Epithelial cell of esophagus (primary cell): Measurements from ENCODE around the gene BAZ1A.

ENCODE experiments used
- DNase-seq: peaks from one replicate; pipeline ENCODE4 v3.0.0; 2010; ENCODE audit warnings: low read depth
- H3K4me3 ChIP-seq: 2 replicates; pipeline ENCODE4 v1.5.1; 2011; ENCODE audit warnings: mild to moderate bottlenecking, low read length, control low read depth
- CTCF ChIP-seq: IDR thresholded peaks from 2 replicates; pipeline ENCODE4 v1.5.1; 2011; ENCODE audit warnings: low read depth, mild to moderate bottlenecking, low read length, control low read depth, inconsistent platforms; ENCODE audit not compliant: insufficient read depth; ENCODE audit errors: missing control alignments

The BAZ1A gene

GRCh38 chr14:34835312-34835711 lies 39.8 kb downstream of the BAZ1A start:
- DNase-seq: no peak
- H3K4me3 ChIP-seq: no peak overlapping the region
- TF ChIP-seq CTCF: no peak

- no peak for TF ChIP-seq CTCF
- DNase-seq: no peak
- no peak overlapping the region for H3K4me3 ChIP-seq
Measured at GRCh38 chr14:34833549-34834523, 41.3 kb downstream of the BAZ1A start.

- peak; percentile 72 for DNase-seq
- no peak for TF ChIP-seq CTCF
- no peak overlapping the region for H3K4me3 ChIP-seq
Measured at GRCh38 chr14:34826661-34827060, 48.5 kb downstream of the BAZ1A start.

- DNase-seq: no peak
- H3K4me3 ChIP-seq: no peak overlapping the region
- TF ChIP-seq CTCF: no peak
Measured at GRCh38 chr14:34824826-34825225, 50.3 kb downstream of the BAZ1A start.

- no peak for DNase-seq
- TF ChIP-seq CTCF: no peak
- H3K4me3 ChIP-seq: no peak overlapping the region
Measured at GRCh38 chr14:34824256-34824655, 50.9 kb downstream of the BAZ1A start.

- no peak for TF ChIP-seq CTCF
- peak; percentile 8 for DNase-seq
- H3K4me3 ChIP-seq: no peak overlapping the region
Measured at GRCh38 chr14:34817768-34818167, 57.4 kb downstream of the BAZ1A start.
